ENCODE results near the gene TLE4. TPM values are rescaled to one million over a fixed set of nuclear protein-coding genes. Genes with fewer than 3 reads are reported as not detected.

Gene TLE4
- total RNA-seq, 4 donors from 2014 or later, result 30.1 to 32.9 (median 30.7) TPM

- DNase-seq (ENCODE audit: low spot score), result no peak
- ATAC-seq (ENCODE audit: low FRiP score), result no peak
- no peak for TF ChIP-seq CTCF (IDR thresholded peaks at IDR 0.05)
Observed at GRCh38 chr9:79668956-79669355, 97.2 kb downstream of the TLE4 start.

GRCh38 chr9:79670269-79670961, 98.7 kb downstream of the TLE4 start:
- DNase-seq (ENCODE audit: low spot score) (no peak), ATAC-seq (ENCODE audit: low FRiP score) (no peak)
- TF ChIP-seq CTCF (IDR thresholded peaks at IDR 0.05), result no peak

- TF ChIP-seq CTCF (IDR thresholded peaks at IDR 0.05), result no peak
- ATAC-seq (ENCODE audit: low FRiP score) (no peak), DNase-seq (ENCODE audit: low spot score) (no peak)
Observed at GRCh38 chr9:79671558-79671957, 99.8 kb downstream of the TLE4 start.

GRCh38 chr9:79672236-79672635, 100.5 kb downstream of the TLE4 start:
- DNase-seq (ENCODE audit: low spot score), result no peak
- no peak for ATAC-seq (ENCODE audit: low FRiP score)
- no peak for TF ChIP-seq CTCF (IDR thresholded peaks at IDR 0.05)

GRCh38 chr9:79672891-79673290, 101.1 kb downstream of the TLE4 start:
- ATAC-seq (ENCODE audit: low FRiP score) (no peak), DNase-seq (ENCODE audit: low spot score) (no peak)
- no peak for TF ChIP-seq CTCF (IDR thresholded peaks at IDR 0.05)

- ATAC-seq (ENCODE audit: low FRiP score) (no peak), DNase-seq (ENCODE audit: low spot score) (no peak)
- TF ChIP-seq CTCF (IDR thresholded peaks at IDR 0.05), result no peak
Observed at GRCh38 chr9:79673614-79674013, 101.8 kb downstream of the TLE4 start.

GRCh38 chr9:79674052-79674777, 102.5 kb downstream of the TLE4 start:
- DNase-seq (ENCODE audit: low spot score), result no peak
- no peak for ATAC-seq (ENCODE audit: low FRiP score)
- no peak for TF ChIP-seq CTCF (IDR thresholded peaks at IDR 0.05)
